ENCODE data around the gene FSTL5. TPM values are rescaled to one million over a fixed set of nuclear protein-coding genes. Genes with fewer than 3 reads are reported as not detected.

The FSTL5 gene
- total RNA-seq, 1 donor, result not detected

DNA sequence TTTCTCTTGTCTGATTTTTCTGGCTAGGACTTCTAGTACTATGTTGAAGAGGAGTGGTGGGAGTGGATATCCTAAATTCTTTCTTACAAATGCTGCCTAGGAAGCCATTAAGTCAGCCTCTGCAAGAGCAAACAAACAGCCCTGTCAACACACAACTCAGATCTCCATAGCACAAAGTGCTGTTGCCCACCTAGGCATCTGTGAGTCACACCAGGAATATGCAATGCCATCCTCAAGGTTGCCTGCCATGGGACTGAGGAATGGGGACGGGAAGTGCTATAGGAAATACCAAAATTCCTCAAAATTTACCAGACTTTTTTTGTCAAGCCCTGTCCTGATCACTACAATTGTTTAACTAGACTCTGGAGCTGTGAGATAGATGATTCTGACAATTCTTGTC is 466.9 kb downstream of the FSTL5 start:
- Histone ChIP-seq H3K4me3 (ENCODE audit: insufficient read depth, low read length) (no peak overlapping the region), H3K27ac (ENCODE audit: low read depth, low read length) (no peak overlapping the region), H3K79me2 (ENCODE audit: insufficient read depth, low read length) (no peaks in the 10 kb centered on the region), H3K9me3 (ENCODE audit: low read depth, low read length) (no peaks in the 10 kb centered on the region), H3K4me2 (ENCODE audit: insufficient read depth, low read length) (no peak overlapping the region), H4K20me1 (ENCODE audit: insufficient read depth, low read length) (no peaks in the 10 kb centered on the region), H3K36me3 (ENCODE audit: insufficient read depth, low read length) (no peaks in the 10 kb centered on the region), H3K4me1 (ENCODE audit: insufficient read depth, low read length) (no peaks in the 10 kb centered on the region), H2AFZ (ENCODE audit: low read length) (no peak overlapping the region), H3K27me3 (ENCODE audit: insufficient read depth, low read length) (no peaks in the 10 kb centered on the region)
- TF ChIP-seq, protein P1, sequence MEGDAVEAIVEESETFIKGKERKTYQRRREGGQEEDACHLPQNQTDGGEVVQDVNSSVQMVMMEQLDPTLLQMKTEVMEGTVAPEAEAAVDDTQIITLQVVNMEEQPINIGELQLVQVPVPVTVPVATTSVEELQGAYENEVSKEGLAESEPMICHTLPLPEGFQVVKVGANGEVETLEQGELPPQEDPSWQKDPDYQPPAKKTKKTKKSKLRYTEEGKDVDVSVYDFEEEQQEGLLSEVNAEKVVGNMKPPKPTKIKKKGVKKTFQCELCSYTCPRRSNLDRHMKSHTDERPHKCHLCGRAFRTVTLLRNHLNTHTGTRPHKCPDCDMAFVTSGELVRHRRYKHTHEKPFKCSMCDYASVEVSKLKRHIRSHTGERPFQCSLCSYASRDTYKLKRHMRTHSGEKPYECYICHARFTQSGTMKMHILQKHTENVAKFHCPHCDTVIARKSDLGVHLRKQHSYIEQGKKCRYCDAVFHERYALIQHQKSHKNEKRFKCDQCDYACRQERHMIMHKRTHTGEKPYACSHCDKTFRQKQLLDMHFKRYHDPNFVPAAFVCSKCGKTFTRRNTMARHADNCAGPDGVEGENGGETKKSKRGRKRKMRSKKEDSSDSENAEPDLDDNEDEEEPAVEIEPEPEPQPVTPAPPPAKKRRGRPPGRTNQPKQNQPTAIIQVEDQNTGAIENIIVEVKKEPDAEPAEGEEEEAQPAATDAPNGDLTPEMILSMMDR (IDR thresholded peaks at IDR 0.05; ENCODE audit: extremely low read depth, low read depth, low read length), result no peak
- DNase-seq (ENCODE audit: insufficient read length, low spot score, missing footprints), result no peak

DNA sequence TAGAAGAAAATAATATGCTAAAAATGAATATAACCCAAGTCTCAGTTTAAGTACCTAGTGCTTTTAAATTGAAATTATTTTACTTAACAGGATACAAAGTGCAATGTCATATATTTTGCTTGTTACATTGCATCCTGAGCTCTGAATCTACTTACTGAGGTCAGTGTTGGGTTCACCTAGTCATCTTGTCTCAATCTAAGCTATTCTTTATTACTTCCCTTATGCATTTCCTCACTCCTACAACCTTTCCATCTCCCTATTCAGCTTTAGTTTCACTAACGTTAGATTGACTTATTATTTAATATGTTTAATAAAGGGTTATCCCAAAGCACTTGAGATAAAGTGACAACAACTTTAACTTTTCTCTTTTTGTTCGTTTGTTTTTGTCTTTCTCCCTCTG is 483.7 kb downstream of the FSTL5 start:
- Histone ChIP-seq H4K20me1 (ENCODE audit: insufficient read depth, low read length) (no peaks in the 10 kb centered on the region), H3K36me3 (ENCODE audit: insufficient read depth, low read length) (no peaks in the 10 kb centered on the region), H3K27ac (ENCODE audit: low read depth, low read length) (no peak overlapping the region), H3K4me2 (ENCODE audit: insufficient read depth, low read length) (no peak overlapping the region), H2AFZ (ENCODE audit: low read length) (no peak overlapping the region), H3K4me3 (ENCODE audit: insufficient read depth, low read length) (no peak overlapping the region), H3K9me3 (ENCODE audit: low read depth, low read length) (no peaks in the 10 kb centered on the region), H3K4me1 (ENCODE audit: insufficient read depth, low read length) (no peaks in the 10 kb centered on the region), H3K27me3 (ENCODE audit: insufficient read depth, low read length) (no peaks in the 10 kb centered on the region), H3K79me2 (ENCODE audit: insufficient read depth, low read length) (no peaks in the 10 kb centered on the region)
- TF ChIP-seq, protein P1 (IDR thresholded peaks at IDR 0.05; ENCODE audit: extremely low read depth, low read depth, low read length), result no peak
- no peak for DNase-seq (ENCODE audit: insufficient read length, low spot score, missing footprints)

DNA sequence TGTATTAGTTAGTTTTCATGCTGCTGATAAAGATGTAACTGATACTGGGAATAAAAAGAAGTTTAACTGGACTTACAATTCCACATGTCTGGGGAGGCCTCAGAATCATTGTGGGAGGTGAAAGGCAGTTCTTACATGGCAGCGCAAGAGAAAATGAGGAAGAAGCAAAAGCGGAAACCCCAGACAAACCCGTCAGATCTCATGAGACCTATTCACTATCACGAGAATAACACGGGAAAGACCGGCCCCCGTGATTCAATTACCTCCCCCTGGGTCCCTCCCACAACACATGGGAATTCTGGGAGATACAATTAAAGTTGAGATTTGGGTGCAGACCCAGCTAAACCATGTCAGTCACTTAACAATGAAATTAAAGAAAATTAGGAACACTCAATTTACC is 499.1 kb downstream of the FSTL5 start:
- Histone ChIP-seq H3K79me2 (ENCODE audit: insufficient read depth, low read length) (no peaks in the 10 kb centered on the region), H3K27me3 (ENCODE audit: insufficient read depth, low read length) (no peaks in the 10 kb centered on the region), H3K9me3 (ENCODE audit: low read depth, low read length) (no peaks in the 10 kb centered on the region), H3K4me1 (ENCODE audit: insufficient read depth, low read length) (no peaks in the 10 kb centered on the region), H4K20me1 (ENCODE audit: insufficient read depth, low read length) (no peaks in the 10 kb centered on the region), H2AFZ (ENCODE audit: low read length) (no peak overlapping the region), H3K4me2 (ENCODE audit: insufficient read depth, low read length) (no peak overlapping the region), H3K27ac (ENCODE audit: low read depth, low read length) (no peak overlapping the region), H3K36me3 (ENCODE audit: insufficient read depth, low read length) (no peaks in the 10 kb centered on the region), H3K4me3 (ENCODE audit: insufficient read depth, low read length) (no peak overlapping the region)
- TF ChIP-seq, protein P1 (IDR thresholded peaks at IDR 0.05; ENCODE audit: extremely low read depth, low read depth, low read length), result no peak
- no peak for DNase-seq (ENCODE audit: insufficient read length, low spot score, missing footprints)

DNA sequence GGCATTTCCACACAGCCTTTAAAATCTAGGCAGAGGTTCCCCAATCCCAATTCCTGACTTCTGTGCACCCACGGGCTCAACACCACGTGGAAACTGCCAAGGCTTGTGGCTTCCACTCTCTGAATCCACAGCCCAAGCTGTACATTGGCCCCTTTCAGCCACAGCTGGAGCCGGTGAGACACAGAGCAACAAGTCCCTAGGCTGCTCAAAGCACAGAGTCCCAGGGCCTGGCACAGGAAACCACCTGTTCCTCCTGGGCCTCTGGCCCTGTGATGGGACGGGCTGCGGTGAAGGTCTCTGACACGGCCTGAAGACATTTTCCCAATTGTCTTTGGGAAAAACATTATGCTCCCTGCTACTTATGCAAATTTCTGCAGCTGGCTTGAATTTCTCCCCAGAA is 500.0 kb downstream of the FSTL5 start:
- no peaks in the 10 kb centered on the region for H4K20me1 ChIP-seq (ENCODE audit: insufficient read depth, low read length)
- H3K4me2 ChIP-seq (ENCODE audit: insufficient read depth, low read length), result no peak overlapping the region
- TF ChIP-seq, protein P1 (IDR thresholded peaks at IDR 0.05; ENCODE audit: extremely low read depth, low read depth, low read length), result no peak
- no peaks in the 10 kb centered on the region for H3K79me2 ChIP-seq (ENCODE audit: insufficient read depth, low read length)
- H2AFZ ChIP-seq (ENCODE audit: low read length), result no peak overlapping the region
- H3K36me3 ChIP-seq (ENCODE audit: insufficient read depth, low read length), result no peaks in the 10 kb centered on the region
- no peaks in the 10 kb centered on the region for H3K27me3 ChIP-seq (ENCODE audit: insufficient read depth, low read length)
- H3K9me3 ChIP-seq (ENCODE audit: low read depth, low read length), result no peaks in the 10 kb centered on the region
- no peak for DNase-seq (ENCODE audit: insufficient read length, low spot score, missing footprints)
- H3K27ac ChIP-seq (ENCODE audit: low read depth, low read length), result no peak overlapping the region
- H3K4me1 ChIP-seq (ENCODE audit: insufficient read depth, low read length), result no peaks in the 10 kb centered on the region
- no peak overlapping the region for H3K4me3 ChIP-seq (ENCODE audit: insufficient read depth, low read length)

Data from osteoblast (primary cell).